Measurements from ENCODE around the gene MAN2B1.
A peak's percentile ranks its signal among the peaks of the same experiment; 100 is the strongest.
"Not testable (repeated sequence)": the region's sequence is repeated elsewhere in the genome, so short reads cannot be mapped to it uniquely, and the experiment has no call there.

The MAN2B1 gene

GRCh38 chr19:12687496-12688196 is 21.1 kb upstream of the MAN2B1 start, which contains the start of gene GNG14:
Gene GNG14 (plus strand): TSS chr19:12687998. CDS start chr19:12688049, 51 bp downstream.
- no peak for FAIRE-seq

GRCh38 chr19:12685831-12686230 is 19.3 kb upstream of the MAN2B1 start:
- FAIRE-seq: no peak

GRCh38 chr19:12681074-12681987 is 14.8 kb upstream of the MAN2B1 start, which contains the start of gene DHPS:
Gene DHPS (minus strand): TSS chr19:12681880. CDS start chr19:12681766, 114 bp downstream.
- peak; percentile 99 for FAIRE-seq

- FAIRE-seq: no peak
Observed at GRCh38 chr19:12680034-12680433, 13.5 kb upstream of the MAN2B1 start.

GRCh38 chr19:12678039-12678438 is 11.5 kb upstream of the MAN2B1 start:
- FAIRE-seq: not testable (repeated sequence)

- FAIRE-seq: no peak
Observed at GRCh38 chr19:12676928-12677327, 10.4 kb upstream of the MAN2B1 start.

- FAIRE-seq: no peak
Observed at GRCh38 chr19:12676384-12676792, 9.8 kb upstream of the MAN2B1 start.

- no peak for FAIRE-seq
Observed at GRCh38 chr19:12675940-12676339, 9.4 kb upstream of the MAN2B1 start.

- FAIRE-seq: no peak
Observed at GRCh38 chr19:12675399-12675798, 8.9 kb upstream of the MAN2B1 start.

GRCh38 chr19:12672744-12673143 is 6.2 kb upstream of the MAN2B1 start:
- no peak for FAIRE-seq

GRCh38 chr19:12670159-12670928 is 3.8 kb upstream of the MAN2B1 start:
- FAIRE-seq: no peak

GRCh38 chr19:12669270-12670158 is 3.0 kb upstream of the MAN2B1 start:
- no peak for FAIRE-seq

- FAIRE-seq: no peak
Observed at GRCh38 chr19:12668932-12669269, 2.4 kb upstream of the MAN2B1 start.

GRCh38 chr19:12668346-12668745 is 1.8 kb upstream of the MAN2B1 start:
- FAIRE-seq: no peak

GRCh38 chr19:12667731-12668302 is 1.3 kb upstream of the MAN2B1 start:
- FAIRE-seq: no peak

- FAIRE-seq: no peak
Observed at GRCh38 chr19:12665671-12666264, 774 bp downstream of the MAN2B1 start.

GRCh38 chr19:12665281-12665573 is 1.3 kb downstream of the MAN2B1 start:
- FAIRE-seq: no peak

GRCh38 chr19:12664406-12665280 is 1.9 kb downstream of the MAN2B1 start:
- no peak for FAIRE-seq

GRCh38 chr19:12660980-12661379 is 5.6 kb downstream of the MAN2B1 start:
- FAIRE-seq: no peak

GRCh38 chr19:12657966-12658365 is 8.6 kb downstream of the MAN2B1 start:
- no peak for FAIRE-seq
